HG03066 (cell line): ENCODE measurements around the gene TAOK3.
"Not testable (repeated sequence)": the region's sequence is repeated elsewhere in the genome, so short reads cannot be mapped to it uniquely, and the experiment has no call there.

Experiments used
- ATAC-seq: cut with Tn5 transposase; IDR thresholded peaks from one replicate; pipeline ENCODE4 v1.9.1; 2021; ENCODE audit warnings: low read depth; ENCODE audit not compliant: unreplicated experiment

TAOK3 gene

DNA sequence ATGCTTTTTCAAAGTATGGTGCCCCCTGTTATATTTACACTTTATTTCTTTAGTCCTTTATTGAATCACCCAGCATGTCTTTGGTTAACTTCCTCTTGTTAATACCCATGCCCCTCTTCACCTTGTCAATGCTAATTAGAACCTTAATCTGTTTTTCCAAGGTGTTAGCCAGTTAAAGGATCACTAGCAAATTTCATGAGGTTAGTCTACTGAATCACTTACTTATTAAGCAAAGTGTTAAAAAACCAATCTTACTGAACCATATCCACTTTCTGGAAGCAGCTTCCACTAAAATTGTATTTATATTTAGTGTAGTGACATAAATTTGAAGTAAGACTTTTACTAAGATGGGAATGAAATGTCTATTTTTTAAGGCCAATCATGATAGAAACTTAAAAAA, 27.9 kb downstream of the TAOK3 start:
- no peak for ATAC-seq

DNA sequence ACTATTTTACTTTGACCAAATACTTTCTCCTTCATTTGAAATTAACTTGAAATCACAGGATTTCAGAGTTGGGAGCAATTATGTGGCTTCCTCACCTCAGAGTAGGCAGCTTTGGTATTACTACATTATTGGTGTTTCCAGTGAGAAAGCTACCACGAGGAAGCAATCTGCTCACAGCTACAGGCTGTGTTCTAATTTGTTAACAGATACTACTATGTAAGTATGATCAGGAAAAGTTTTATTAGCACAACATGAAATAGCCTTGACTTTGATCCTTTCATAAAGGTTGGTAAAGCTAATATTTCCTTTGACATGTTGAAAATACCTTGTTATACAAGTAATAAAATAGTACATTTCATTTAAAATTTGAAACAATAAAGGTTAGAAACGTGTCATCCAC, 30.6 kb downstream of the TAOK3 start:
- no peak for ATAC-seq

DNA sequence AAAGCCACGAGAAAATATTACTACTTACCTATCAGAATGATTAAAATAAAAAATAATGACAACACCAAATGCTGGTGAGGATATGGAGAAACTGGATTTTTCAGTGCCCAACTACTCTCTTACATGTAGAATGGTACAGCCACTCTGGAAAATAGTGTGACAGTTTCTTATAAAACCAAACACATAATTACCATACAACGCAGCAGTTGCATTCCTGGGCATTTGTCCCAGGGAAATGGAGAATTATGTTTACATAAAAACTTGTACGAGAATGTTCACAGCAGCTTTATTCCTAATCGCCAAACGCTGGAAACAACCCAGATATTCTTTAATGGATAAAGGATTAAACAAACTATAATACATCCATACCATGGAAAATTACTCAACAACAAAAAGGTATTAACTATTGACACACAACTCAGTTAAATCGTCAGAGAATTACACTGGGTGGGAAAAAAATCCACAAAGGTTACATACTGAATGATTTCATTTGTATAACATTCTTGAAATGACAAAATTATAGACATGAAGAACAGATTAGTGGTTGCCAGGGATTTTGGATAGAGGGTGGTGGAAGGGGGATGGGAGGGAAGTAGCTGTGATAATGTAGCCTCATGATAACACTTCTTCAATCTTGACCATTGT, 35.4 kb downstream of the TAOK3 start:
- no peak for ATAC-seq

GRCh38 chr12:118336123-118336522, 36.6 kb downstream of the TAOK3 start:
- ATAC-seq: no peak

GRCh38 chr12:118334939-118335567, 37.7 kb downstream of the TAOK3 start:
- no peak for ATAC-seq

DNA sequence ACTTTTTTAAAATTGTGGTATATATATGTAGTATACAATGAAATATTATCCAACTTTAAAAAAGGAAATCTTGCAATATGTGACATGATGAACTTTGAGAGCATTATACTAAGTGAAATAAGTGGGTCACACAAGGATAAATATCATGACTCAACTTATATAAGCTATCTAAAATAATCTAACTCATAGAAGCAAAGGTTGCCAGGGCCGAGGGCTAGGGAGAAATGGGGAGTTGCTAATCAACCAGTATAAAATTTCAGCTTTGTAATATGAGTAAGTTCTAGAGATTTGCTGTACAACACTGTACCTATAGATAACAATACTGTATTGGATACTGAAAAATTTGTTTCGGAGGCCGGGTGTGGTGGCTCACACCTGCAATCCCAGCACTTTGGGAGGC, 38.5 kb downstream of the TAOK3 start:
- ATAC-seq: no peak

DNA sequence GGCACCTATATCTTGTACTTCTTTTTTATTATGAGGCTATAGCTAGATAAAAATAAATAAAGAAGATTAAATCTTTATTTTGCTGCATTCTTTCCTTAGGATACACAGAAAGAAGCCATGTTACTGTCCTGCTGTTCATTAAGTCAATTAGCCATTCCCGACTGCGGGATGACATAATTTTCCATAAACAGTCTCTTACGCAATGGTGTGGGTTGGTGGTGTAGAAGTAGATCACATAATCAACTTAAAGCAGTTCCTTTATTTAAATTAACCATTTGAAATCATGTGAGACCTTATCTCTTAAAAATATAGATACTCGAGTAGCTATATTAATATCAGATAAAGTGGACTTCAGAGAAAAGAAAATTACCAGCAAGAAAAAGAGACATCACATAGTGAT, 40.2 kb downstream of the TAOK3 start:
- no peak for ATAC-seq

GRCh38 chr12:118330421-118331018, 42.2 kb downstream of the TAOK3 start:
- ATAC-seq: peak; percentile 62

DNA sequence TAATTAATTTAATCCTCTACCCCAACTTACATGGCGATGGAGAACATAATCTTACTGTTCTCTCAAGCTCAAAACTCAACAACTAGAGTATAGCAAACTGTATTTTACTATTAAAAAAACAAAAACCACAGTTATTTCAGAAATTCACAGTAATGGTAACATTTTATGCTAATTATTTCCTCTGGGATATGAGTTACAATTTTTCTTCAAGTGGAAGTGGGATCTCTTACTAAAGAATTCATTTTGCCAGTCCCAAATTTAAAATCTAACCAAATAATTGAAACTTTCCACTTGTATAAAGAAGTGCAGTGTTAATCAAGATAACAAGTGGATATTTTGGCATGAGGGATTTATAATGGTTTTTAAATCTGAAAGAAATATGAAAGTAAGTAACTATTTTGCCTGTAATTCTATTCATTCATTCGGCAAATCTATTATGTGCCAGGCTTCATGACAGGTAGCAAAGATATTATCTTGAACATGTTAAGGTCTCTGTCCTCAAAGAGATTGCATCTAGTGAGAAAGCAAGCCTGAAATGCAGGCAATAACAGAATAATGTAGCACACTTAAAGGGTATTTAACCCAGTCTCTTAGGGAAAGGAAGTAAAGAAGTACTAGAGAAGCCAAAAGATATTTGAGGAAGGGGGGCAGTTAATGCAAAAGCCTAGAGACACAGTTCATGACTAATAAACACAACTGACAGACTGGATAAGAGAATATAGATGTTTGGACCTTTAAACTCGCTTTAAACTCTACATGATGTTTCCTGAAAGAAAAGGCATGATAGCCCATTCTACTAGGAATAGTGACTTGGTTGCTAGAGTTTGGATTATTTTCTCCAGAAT, 44.0 kb downstream of the TAOK3 start:
- no peak for ATAC-seq

DNA sequence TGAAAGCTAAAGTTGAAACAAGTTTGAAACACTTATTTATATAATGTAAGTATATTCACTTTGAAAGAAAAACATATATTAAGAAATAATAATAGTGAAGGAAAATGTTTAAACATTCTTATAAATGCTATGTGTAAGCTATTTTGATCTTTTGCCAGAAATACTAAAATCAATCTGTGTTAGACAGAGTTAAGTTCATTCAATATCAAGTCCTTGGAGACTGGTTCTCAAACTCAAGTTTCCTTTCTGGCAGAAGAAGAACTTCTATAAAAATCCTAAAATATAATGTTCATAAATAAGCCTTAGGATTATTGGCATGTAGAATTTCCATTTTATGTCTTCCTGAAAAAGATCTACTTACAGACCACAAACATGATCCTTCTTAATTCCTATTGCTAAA, 45.3 kb downstream of the TAOK3 start:
- no peak for ATAC-seq

GRCh38 chr12:118326991-118327390, 45.7 kb downstream of the TAOK3 start:
- ATAC-seq: no peak

DNA sequence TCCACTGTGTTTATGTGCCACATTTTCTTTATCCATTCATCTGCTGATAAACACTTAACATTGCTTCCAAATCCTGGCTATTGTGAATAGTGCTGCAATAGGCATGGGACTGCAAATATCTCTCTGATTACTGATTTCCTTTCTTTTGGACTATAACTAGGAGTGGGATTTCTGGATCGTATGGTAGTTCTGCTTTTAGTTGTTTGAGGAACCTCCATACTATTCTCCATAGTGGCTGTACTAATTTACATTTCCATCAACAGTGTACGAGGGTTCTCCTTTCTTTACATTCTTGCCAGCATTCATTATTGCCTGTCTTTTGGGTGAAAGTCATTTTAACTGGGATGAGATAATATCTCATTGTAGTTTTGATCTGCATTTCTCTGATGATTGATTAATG, 47.6 kb downstream of the TAOK3 start:
- ATAC-seq: no peak

DNA sequence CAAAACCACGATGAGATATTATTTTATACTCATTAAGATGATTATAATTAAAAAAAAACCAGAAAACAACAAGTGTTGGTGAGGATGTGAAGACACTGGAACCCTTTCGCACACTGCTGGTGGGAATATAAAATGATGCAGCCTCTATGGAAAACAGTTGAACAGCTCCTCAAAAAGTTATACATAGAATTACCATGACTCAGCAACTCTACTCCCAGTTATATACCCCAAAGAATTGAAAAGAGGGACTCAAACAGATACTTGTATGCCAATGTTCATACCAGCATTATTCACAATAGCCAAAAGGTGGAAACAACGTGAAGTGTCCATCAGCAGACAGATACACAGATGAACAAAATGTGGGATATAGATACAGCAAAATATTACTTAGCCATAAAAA, 53.1 kb downstream of the TAOK3 start:
- ATAC-seq: no peak

- ATAC-seq: no peak
Observed at GRCh38 chr12:118318744-118319143, 54.0 kb downstream of the TAOK3 start.

GRCh38 chr12:118317729-118318128, 55.0 kb downstream of the TAOK3 start:
- no peak for ATAC-seq

DNA sequence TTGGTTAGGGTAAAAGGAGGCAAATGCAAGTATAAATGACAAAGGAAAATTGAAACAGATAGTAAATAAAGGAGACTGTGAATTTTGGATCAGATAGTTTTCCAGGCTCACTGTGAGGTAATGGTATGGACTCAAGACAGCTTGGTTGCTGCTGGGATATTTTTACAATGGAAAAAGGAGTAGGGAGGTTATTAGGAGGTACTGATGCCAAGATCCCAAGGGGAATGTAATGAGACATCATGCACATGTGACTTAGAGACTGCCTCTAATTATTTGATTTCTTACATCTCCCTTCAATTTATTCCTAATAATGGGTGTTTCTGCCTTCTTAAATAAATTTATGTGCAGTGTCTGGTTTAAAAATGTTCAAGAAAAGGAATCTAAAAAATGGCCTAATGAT, 56.9 kb downstream of the TAOK3 start:
- no peak for ATAC-seq

- ATAC-seq: peak; percentile 70
Observed at GRCh38 chr12:118312578-118312977, 60.1 kb downstream of the TAOK3 start.

- no peak for ATAC-seq
Observed at GRCh38 chr12:118311666-118312065, 61.0 kb downstream of the TAOK3 start.

- ATAC-seq: no peak
Observed at GRCh38 chr12:118310320-118310719, 62.4 kb downstream of the TAOK3 start.

- not testable (repeated sequence) for ATAC-seq
Observed at GRCh38 chr12:118308006-118308405, 64.7 kb downstream of the TAOK3 start.
